Upper lobe of left lung (tissue), 4 donors: ENCODE measurements around the gene ARHGAP10.

ENCODE experiments used
- POLR2A ChIP-seq, 4 donors: fragments of 450-650 bp; IDR thresholded peaks; one replicate each; pipeline ENCODE4 v1.5.1; 2016 to 2017; ENCODE audit warnings: antibody characterized with exemption in 4 of 4, mild to moderate bottlenecking in 2 of 4
- POLR2AphosphoS5 ChIP-seq, 2 donors: sonication (generic); formaldehyde crosslinking; IDR thresholded peaks; one replicate each; pipeline ENCODE4 v1.5.1; 2017; ENCODE audit warnings: antibody characterized with exemption in 2 of 2

- no peak for TF ChIP-seq POLR2A (IDR thresholded peaks at IDR 0.05)
- no peak for TF ChIP-seq POLR2AphosphoS5 (IDR thresholded peaks at IDR 0.05)
Measured at GRCh38 chr4:147971116-147971515, 239.2 kb downstream of the ARHGAP10 start.
